Pons (tissue), 1 donor: Measurements from ENCODE around the gene MYMK.

ENCODE experiments used
- DNase-seq: peaks from one replicate; pipeline ENCODE4 v3.0.0-alpha.2; 2016; ENCODE audit warnings: low spot score

MYMK gene

DNA sequence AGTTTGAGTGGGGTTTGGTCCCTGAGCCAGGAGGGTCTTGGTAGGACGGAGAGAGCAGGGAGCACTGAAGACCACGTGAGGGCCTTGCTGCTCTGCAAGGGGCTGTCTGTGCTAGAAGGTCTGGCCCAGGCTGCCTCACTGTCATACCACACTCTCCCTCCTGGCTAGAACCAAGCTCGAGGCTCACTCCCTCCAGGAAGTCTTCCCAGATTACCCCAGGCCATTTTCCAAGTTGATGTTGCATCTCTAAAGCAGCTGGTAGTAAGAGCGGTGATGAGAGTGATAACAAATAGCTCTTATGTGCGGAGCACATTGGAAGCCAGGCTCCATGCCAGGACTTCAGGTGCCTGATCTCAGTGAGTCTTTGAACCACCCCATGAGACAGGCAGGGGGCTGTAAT, 6.6 kb downstream of the MYMK start:
- DNase-seq = no peak

DNA sequence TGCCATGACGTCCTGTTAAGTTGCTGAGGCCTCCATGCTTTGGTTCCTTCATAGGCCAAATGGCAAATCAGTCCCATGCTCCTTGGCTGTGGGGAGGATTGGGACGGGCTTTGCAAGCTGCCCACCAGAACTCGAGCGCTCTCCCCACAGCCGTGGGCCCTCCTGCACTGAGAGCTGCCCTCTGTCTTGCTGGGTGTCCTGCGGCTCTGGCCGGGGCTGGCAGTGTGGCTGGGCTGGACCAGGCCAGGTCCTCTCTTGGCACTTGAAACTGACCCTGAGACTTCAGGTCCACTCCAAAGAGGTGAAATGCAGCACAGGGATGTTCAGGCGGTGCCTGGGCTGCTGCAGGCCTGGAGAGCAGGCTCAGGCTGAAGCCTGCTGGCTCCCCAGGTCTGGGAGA, 7.0 kb downstream of the MYMK start:
- no peak for DNase-seq

DNA sequence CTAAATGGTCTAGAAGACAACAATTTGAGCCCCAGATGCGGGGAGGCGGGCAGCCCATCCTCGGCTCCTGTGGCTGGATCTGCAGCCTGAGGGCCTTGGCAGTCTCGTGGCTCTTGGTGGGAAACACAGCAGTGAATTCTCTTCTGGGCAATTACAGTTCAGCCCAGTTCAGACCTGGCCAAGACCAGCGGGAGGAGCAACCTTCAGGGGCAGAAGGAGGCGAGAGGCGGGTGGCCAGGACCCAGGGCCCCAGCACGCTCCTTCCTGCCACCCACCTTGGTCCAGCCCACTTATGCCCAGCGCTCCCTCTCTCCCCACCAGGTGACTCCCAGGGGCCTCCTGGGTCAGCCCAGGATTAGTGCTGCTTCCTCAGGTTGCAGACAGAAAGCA, 7.8 kb downstream of the MYMK start:
- DNase-seq = no peak

DNA sequence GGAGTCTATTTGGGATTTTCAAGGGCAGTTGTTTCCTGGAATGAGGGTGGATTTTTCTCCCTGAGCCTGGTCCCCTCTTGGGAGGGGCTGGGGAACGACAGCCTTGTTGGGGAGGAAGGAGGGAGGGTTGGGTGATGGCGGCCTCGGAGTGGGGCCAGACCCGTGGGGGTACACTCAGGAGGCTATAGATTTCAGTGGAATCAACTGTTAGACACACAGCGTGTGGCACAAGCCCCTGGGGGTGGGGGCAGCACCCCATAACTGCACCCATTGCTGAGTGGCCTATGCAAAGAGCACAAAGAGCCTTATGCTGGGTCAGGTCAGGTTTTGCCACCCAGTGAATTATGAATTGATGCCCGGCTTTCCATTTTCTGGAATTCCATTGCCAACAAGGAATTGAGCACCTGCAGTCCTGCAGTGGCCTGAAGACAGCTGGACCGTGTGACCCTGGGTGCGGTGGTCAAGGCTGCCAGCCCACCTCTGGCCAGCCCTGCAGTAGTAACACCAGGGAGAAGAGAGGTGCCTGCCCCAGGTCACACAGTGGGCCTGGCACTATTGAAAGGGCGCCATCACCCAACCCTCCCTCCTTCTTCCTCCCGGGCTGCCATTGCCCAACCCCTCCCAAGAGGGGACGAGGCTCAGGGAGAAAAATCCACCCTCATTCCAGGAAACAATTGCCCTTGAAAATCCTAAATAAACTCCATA, 8.4 kb downstream of the MYMK start:
- no peak for DNase-seq

DNA sequence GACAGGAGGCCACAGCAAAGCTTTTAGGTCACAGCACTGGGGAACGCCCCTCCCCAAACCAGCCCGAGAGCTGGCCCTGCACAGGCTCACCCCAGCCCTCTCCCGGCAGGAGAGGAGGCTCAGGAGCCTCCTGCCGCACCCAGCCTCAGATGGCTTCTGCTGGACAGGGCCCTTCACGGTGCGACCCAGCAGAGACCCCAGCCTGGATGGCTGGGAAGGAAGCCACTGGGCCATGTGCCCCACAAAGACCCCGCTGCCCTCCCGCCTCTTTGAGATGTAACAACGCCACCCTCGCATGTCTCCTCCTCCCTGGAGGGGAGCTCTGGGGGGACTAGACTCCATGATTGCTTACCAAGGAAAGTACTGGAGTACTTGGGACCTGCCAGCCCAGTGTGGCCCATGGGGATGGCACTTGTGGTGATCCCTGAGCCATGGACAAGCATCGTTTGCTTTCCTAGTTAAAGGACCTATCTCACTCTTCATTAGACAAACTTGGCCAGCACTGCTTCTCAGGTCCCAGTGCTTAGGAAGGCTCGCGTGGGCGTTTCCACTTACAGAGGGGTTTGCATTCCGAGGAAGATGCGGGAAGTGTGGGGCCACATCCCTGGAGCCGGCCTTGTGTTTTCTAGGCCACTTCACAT, 9.0 kb downstream of the MYMK start:
- DNase-seq = no peak

DNA sequence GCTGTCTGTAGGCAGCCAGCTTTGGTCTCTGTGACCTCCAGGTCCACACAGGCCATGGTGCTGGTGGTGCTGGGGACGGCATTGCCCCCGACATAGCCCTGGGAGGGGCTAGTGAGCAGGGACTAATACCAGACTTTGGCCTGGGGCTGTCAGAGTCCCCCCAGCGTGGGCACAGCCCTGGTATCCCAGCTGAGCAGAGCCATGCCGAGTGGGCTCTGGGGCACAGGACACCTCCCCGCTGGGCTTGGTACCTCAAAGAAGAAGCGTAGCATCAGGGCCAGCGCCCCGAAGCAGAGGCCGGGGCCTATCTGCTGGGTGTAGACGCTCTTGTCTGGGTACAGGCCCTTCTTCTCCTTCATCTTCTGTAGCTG, 9.5 kb downstream of the MYMK start:
- DNase-seq = no peak

DNA sequence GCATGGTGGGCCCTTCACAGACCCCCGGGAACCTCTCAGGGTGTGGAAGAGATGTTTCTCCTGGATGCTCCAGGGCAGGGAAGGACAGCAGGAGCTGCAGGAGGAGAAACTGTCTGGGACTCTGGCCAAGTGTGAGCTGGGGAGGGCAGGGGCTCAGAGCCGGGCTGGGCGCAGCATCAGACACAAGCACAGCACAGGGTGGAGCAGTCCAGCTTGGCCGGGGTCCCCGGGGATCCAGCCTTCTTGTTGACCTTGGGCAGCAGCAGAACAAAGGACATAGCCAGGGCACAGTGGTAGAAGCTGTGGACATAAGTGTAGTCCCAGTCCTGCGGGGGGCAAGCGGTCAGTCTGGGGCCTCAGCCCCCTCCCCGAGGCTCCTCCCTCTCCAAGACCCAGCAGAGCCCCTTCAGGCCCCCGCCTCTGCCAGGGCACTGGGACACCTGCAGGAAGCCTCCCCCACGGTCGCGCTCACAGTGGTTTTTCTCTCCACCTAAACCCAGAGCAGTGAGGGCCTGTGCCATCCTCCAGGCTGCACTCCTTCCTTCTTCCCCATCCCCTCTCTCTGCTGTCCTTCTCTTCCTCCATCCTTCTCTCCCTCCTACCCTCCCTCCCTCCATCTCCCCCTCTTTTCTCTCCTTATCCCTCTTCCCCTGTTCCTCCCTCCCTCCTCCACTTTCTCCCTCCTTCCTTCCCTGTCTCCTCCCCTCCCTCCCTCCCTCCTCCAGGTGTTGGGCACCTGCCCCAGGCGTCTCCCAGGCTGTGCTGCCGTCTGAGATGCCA, 10.1 kb downstream of the MYMK start:
- peak; percentile 80 for DNase-seq

DNA sequence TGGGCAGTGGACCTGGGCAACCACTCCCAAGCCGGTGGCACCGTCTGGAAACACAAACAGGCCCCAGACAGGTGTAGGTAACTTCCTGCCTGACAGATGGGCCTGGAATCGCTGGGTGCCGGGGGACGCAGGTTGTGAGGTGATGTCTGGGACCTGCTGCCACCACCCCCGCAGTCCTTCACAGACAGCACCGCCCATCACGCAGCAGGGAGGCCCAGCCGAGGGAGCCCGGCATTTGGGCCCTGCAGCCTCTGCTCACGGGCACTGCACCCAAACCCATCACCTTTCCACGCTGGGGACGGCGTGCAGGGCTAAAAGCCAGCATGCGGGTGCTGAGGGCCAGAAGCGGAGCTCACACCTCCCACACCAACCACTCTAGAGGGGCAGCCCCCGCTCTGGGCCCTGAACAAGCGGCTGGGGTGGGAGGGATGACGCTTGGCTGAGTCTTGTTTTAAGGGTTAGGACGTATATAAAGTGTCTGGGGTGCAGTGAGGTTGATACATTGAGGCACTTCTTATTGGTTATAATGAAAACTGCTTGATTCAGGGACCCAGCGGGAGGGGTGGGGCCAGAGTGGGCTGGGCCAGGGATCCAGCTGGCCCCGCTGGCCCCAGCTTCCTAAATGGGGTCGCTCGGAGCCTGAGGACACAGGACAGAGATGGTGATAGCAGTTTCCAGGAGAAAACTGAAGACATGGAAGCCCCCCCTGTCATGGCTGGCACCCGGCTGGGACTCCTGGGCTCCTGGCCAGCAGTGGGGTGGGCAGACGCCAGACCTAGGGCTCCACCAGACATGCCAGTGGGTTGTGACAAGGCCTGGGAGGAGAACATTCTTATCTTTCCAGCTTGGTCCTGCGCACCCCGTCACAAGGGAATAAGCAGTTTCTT, 11.3 kb downstream of the MYMK start:
- DNase-seq = no peak

DNA sequence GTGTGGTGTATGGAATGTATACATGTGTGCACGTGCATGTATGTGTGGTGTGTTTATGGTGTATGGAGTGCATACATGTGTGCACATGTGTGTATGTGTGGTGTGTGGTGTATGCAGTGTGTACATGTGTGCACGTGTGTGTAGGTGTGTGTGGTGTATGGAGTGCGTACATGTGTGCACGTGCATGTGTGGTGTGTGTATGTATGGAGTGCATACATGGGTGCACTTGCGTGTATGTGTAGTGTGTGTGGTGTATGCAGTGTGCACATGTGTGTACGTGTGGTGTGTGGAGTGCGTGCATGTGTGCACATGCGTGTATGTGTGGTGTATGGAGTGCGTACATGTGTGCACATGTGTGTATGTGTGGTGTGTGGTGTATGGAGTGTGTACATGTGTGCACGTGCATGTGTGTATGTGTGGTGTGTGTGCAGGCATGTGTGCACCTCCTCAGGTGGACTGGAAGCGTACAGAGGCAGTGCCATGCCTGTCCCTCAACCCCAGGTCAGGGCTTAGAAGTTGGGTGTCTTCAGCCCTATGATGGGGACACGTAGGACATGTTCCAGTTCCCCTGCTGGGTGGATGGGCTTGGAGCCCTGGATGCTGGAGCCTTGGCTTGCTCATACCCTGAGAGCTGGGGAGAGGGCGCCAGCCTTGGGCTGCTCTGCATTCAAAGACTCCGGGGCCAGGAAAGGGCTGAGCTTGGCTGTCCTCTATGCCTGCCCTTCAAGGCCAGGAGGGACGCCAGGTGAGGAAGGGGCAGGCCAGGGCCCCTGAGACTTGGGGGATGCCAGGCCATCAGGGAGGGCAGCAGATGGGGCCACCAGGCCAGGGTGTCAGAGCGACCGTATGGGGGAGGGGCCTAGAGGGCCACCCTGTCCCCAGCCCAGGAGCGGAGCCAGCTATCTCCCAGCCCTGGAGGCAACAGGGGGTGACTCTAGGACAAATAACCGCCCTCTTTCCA, 12.2 kb downstream of the MYMK start:
- no peak for DNase-seq

DNA sequence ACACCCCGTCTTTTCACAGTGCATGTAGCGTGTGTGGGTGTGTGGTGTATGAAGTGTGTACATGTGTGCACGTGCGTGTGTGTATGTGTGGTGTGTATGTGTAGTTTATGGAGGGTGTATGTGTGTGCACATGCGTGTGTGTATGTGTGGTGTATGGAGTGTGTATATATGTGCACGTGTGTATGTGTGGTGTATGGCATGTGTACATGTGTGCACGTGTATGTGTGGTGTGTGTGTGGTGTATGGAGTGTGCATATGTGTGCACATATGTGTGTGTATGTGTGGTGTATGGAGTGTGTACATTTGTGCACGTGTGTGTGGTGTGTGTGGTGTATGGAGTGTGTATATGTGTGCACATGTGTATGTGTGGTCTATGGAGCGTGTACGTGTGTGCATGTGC, 13.2 kb downstream of the MYMK start:
- DNase-seq = no peak

DNA sequence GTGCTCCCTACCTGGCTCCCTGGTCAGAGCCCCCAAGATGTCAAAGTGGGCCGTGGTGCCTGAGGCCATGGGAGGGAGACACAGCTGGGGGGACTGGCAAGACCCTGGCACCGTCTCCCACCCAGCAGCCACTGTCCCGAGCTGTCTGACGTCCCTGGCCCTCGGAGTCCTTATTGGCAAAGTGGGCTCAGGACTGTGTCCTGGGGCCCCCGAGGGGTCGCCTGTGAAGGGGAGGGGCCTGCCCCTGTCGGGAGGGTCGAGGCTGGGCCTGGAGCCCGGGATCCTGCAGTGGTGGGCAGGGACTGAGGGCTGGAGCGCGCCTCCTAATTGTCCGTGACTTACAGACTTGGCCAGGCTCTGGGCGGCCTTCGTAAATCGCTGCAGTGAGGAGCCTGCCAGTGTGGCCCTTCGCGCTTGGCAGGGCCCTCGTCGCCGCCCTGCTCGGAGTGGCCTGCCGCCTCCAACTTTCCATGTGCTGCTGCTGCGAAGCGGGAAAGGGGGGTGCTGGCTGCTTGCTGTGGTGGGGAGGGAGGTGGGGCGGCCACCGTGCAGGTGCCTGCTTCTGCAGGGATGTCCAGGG, 13.7 kb downstream of the MYMK start:
- no peak for DNase-seq

DNA sequence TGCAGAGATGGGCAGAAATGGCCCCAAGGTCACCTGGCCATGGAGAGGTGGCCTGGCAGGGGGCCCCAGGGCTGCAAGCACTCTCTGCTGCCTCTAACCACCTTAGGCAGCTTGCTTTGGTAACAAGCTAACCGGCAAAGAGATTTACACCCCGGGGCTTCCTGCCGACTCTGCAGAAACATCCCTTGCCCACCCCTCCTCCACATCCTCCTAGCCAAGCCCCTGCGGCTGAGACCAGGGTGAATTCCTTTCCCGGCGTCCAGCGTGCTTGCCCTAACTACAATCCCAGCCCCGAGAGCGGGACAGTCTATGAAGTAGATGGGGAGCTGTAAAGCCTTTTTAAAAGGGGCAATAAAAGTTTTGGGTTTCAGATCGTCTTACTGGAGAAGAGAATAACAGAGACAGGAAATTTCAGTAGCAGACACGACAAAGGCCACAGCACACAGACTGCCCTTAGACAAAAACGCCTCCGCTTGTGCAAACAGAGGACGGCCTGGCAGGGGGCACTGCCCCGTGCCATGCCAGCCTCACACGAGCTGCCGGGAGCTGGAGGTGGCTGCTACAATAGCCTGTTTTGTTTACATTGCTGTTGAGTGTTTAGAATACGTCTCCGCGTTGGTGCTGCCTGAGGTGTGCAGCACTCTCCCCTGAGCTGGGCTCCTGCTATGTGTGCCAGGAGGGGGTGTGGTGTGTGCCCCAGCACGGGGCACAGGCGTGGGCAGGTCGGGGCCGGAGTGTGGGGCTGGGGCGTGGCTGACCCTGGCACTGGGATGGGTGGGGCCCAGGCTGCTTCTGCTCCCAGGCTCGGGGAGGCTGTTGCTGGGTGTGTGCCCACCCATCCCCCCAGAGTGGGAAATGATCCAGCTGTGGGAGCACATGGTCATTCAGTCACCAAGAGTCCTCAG, 15.3 kb downstream of the MYMK start:
- DNase-seq = peak; percentile 71

DNA sequence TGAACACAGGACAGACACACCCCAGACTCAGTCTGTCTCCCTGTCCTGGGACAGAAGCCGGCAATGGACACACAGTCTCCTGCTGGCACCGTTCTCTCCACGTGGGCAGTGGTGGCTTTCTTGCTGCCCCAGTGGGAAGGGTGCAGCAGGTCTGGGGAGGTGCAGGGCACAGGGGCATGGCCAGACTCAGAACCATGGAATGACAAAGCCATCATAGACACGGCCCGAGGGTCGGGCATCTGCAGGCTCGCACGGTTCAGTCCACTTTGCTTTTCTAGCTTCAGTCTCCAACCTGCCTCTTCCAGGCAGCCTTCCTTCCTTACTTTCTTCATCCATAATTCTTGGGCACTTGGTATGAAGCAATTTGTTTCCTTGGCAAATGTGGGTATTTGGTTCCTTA, 16.7 kb downstream of the MYMK start:
- DNase-seq = no peak

DNA sequence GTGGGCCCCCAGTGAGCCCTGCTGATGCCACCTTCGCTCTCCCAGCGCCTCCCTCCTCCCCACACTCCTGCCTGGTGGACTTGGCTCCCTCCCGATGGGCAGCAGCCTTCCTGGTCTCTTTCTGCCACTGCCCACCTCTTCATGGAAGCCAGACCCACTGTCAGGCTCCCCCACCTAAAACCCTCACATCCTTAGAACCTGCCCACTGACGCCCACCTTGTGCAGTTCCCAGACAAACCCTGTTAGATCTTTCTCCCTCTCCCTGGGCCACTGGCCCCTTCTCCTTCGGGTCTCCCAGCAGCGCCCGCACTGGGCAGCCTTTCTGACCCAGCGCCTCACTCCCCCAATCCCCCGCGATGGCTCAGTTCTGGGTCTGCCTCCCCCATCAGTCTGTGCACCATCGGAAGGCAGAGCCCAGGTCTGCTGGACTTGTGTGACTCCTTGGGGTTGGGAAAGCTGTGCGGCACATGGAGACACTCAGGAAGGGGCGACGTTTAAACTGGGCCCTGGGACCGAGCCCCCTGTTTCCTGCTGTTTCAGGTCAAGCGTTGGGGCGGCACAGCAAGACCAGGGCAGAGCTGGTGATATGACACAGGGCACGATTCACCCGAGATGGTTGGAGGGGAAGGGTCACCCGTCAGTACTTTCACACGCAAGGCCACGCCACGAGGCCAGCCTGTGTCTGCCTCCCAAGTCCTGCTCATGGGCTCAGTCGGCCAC, 17.4 kb downstream of the MYMK start:
- no peak for DNase-seq

DNA sequence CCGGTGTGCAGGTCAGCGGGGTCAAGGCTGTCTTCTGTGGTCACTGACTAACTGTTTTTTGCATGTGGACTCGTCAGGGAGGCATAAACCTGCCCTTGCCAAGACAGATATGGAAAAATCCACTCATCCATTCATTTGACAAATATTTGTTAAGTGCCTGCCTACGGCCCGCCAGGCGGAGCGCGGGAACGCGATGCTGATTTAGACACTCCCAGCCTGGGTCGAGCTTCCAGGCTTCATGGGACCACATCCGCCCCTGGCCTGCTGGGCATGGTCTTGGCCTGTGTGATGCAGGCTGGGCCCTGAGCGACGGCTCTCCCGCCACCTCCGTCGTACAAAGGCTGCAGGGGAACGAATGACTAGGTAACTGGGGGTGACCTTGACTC, 18.1 kb downstream of the MYMK start:
- no peak for DNase-seq

DNA sequence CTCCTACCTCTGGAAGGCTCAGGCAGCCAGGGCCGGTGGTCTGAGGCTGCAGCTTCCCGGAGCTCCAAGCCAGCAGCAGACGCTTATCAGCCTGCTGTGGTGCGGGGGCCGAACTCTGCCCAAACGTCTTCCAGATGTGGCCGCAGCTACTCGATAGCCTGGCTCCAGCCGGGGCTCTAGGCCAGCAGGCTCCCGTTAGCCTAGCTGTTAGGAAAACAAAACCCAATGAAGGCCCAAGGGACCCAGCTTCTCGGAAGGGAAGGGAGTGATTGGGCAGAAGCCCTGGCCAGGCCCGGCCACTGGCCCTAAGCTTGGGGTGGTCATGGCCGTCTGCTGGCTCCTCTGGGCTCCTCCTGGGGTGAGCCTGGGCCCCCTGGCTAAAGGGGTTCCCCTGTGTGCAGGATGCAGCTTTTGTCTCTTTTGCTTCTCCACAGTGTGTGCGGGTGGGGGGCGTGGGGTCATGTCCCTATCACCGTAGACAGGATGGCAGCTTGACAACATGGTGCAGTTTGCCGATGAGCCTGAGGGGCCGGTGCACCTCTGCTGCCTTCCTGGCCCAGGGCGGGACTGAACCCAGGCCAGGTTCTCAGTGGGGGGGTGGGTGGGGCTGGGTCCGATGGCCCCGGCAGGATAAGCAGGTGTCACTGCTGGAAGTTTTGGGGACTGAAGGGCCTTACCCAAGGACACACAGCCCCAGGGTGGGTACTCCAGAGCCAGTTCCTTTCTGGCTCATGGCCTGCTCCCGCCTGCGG, 18.7 kb downstream of the MYMK start:
- no peak for DNase-seq

DNA sequence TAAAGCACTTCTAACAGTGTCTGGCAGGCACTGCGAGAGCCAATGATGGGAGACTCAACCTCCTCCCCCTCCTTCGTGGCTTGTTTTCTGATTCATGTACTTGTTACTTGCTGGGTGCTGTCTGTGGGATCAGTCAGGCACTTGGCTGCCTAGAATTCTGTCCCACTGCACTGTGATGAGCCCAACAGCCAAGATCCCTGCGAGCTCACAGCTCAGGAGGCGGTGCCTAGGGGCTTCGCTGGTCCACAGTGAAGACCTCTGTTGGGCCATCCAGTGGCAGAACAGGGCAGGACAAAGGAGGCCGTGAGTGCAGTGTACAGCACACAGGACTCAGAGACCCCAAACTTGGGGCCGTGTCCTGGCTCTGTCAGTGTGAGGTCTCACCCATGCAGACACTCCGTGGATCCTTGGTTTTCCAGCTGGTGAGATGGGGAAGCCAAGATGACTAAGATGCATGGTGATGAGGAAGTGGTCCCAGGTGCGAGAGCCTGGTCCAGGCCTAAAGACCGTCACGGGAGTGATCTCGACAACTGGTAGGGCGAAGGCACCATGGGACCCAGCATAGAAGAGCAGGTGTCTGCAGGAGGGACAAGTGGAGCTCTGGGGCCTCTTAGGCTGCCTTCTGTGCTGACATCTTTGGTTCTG, 19.5 kb downstream of the MYMK start:
- DNase-seq = no peak

DNA sequence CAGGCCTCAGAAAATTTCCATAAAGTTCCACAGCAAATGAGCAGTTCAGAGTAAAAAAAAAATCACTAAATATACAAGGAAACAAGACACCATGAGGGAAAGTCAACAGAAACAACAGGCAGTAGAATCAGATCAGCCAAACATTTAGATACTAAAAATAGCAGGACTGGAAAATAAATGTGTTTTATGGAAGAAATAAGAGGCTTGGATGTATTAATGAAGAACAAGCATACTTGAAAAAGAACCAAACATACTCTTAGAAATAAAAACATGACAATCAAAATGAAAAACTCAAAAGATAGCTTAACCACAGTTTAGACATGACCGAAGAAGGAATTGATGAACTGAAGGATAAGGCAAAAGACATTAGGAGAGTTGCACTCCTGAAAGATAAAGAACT, 22.6 kb downstream of the MYMK start:
- DNase-seq = no peak
